Activated naive CD4-positive, alpha-beta T cell treated with anti-CD3 and anti-CD28 coated beads, Interleukin-2, amount 50 U/mL, for 24 hours (primary cell): Measurements from ENCODE around the gene VGLL1.

ENCODE experiments used
- H3K27ac Mint-ChIP-seq: one replicate; pipeline ENCODE4 v1.8.0; 2021; ENCODE audit warnings: mild to moderate bottlenecking, mixed read lengths
- H3K27me3 Mint-ChIP-seq: one replicate; pipeline ENCODE4 v1.8.0; 2021; ENCODE audit warnings: mixed read lengths
- H3K36me3 Mint-ChIP-seq: one replicate; pipeline ENCODE4 v1.8.0; 2021; ENCODE audit warnings: mixed read lengths
- H3K4me1 Mint-ChIP-seq: one replicate; pipeline ENCODE4 v1.8.0; 2021; ENCODE audit warnings: mixed read lengths
- H3K4me3 Mint-ChIP-seq: one replicate; pipeline ENCODE4 v1.8.0; 2021; ENCODE audit warnings: mild to moderate bottlenecking, mixed read lengths
- H3K9me3 Mint-ChIP-seq: one replicate; pipeline ENCODE4 v1.8.0; 2021; ENCODE audit warnings: mixed read lengths

Gene VGLL1

GRCh38 chrX:136531951-136532350 lies at the start of gene VGLL1:
Gene VGLL1 (plus strand): TSS chrX:136532215. CDS start chrX:136536021, 3,806 bp downstream.
- Mint-ChIP-seq H3K36me3 (no peaks in the 10 kb centered on the region), H3K27me3 (no peaks in the 10 kb centered on the region), H3K4me1 (peaks cover 8% of the 10 kb centered on the region), H3K27ac (peak within 1 kb of the TSS; percentile 70), H3K9me3 (no peaks in the 10 kb centered on the region), H3K4me3 (no peak within 1 kb of the TSS)

GRCh38 chrX:136487647-136488046 lies 44.4 kb upstream of the VGLL1 start, which contains the start of gene BRS3:
Gene BRS3 (plus strand): TSS chrX:136487947. CDS start chrX:136488115, 168 bp downstream.
- Mint-ChIP-seq H3K27me3 (peaks cover 11% of the 10 kb centered on the region), H3K9me3 (no peaks in the 10 kb centered on the region), H3K4me3 (no peak within 1 kb of the TSS)

GRCh38 chrX:136488706-136489105 lies 43.3 kb upstream of the VGLL1 start:
- no peaks in the 10 kb centered on the region for H3K36me3 Mint-ChIP-seq
- no peaks in the 10 kb centered on the region for H3K9me3 Mint-ChIP-seq
- H3K27ac Mint-ChIP-seq = no peak overlapping the region
- no peaks in the 10 kb centered on the region for H3K4me1 Mint-ChIP-seq
- peaks cover 9% of the 10 kb centered on the region for H3K27me3 Mint-ChIP-seq
- no peak overlapping the region for H3K4me3 Mint-ChIP-seq

More at GRCh38 chrX:136487647-136488046, 44.4 kb upstream of the VGLL1 start, which contains the start of gene BRS3:
- H3K36me3 Mint-ChIP-seq = no peaks in the 10 kb centered on the region
- H3K27ac Mint-ChIP-seq = no peak within 1 kb of the TSS
- H3K4me1 Mint-ChIP-seq = no peaks in the 10 kb centered on the region

GRCh38 chrX:136491832-136492231 lies 40.2 kb upstream of the VGLL1 start:
- peaks cover 9% of the 10 kb centered on the region for H3K27me3 Mint-ChIP-seq
- no peak overlapping the region for H3K4me3 Mint-ChIP-seq
- no peaks in the 10 kb centered on the region for H3K4me1 Mint-ChIP-seq
- no peaks in the 10 kb centered on the region for H3K36me3 Mint-ChIP-seq
- H3K27ac Mint-ChIP-seq = no peak overlapping the region
- H3K9me3 Mint-ChIP-seq = no peaks in the 10 kb centered on the region

- Mint-ChIP-seq H3K4me1 (no peaks in the 10 kb centered on the region), H3K4me3 (no peak overlapping the region), H3K27me3 (peaks cover 9% of the 10 kb centered on the region), H3K9me3 (no peaks in the 10 kb centered on the region), H3K36me3 (no peaks in the 10 kb centered on the region), H3K27ac (no peak overlapping the region)
These were observed 39.0 kb upstream of the VGLL1 start for GRCh38 chrX:136493011-136493410.

- H3K9me3 Mint-ChIP-seq = no peaks in the 10 kb centered on the region
- no peak overlapping the region for H3K27ac Mint-ChIP-seq
- H3K27me3 Mint-ChIP-seq = peaks cover 5% of the 10 kb centered on the region
- peaks cover 2% of the 10 kb centered on the region for H3K36me3 Mint-ChIP-seq
- H3K4me3 Mint-ChIP-seq = no peak overlapping the region
- peaks cover 14% of the 10 kb centered on the region for H3K4me1 Mint-ChIP-seq
These were observed 37.0 kb upstream of the VGLL1 start for GRCh38 chrX:136495043-136495442.

GRCh38 chrX:136496186-136496763 lies 35.7 kb upstream of the VGLL1 start:
- H3K27me3 Mint-ChIP-seq = no peaks in the 10 kb centered on the region
- peak overlapping the region; percentile 92 for H3K4me3 Mint-ChIP-seq
- no peaks in the 10 kb centered on the region for H3K9me3 Mint-ChIP-seq
- peak overlapping the region; percentile 97 for H3K27ac Mint-ChIP-seq
- H3K4me1 Mint-ChIP-seq = peaks cover 14% of the 10 kb centered on the region
- peaks cover 2% of the 10 kb centered on the region for H3K36me3 Mint-ChIP-seq

- Mint-ChIP-seq H3K27me3 (no peaks in the 10 kb centered on the region), H3K36me3 (peaks cover 4% of the 10 kb centered on the region), H3K4me3 (peak overlapping the region; percentile 97), H3K4me1 (peaks cover 17% of the 10 kb centered on the region), H3K27ac (peak overlapping the region; percentile 97), H3K9me3 (no peaks in the 10 kb centered on the region)
These were observed 35.1 kb upstream of the VGLL1 start for GRCh38 chrX:136496764-136497555.

- H3K4me3 Mint-ChIP-seq = peak within 1 kb of the TSS; percentile 97
- H3K9me3 Mint-ChIP-seq = no peaks in the 10 kb centered on the region
- H3K27me3 Mint-ChIP-seq = no peaks in the 10 kb centered on the region
- peaks cover 4% of the 10 kb centered on the region for H3K36me3 Mint-ChIP-seq
- peaks cover 17% of the 10 kb centered on the region for H3K4me1 Mint-ChIP-seq
- peak within 1 kb of the TSS; percentile 97 for H3K27ac Mint-ChIP-seq
These were observed 34.4 kb upstream of the VGLL1 start, which contains the start of gene HTATSF1 for GRCh38 chrX:136497556-136498052. Gene HTATSF1 (plus strand): TSS chrX:136497592. CDS start chrX:136497685, 93 bp downstream.

- Mint-ChIP-seq H3K4me1 (peaks cover 11% of the 10 kb centered on the region), H3K36me3 (peaks cover 1% of the 10 kb centered on the region)
These were observed 12.9 kb upstream of the VGLL1 start for GRCh38 chrX:136519069-136519468.

GRCh38 chrX:136523770-136524169 lies 8.2 kb upstream of the VGLL1 start:
- Mint-ChIP-seq H3K4me1 (peaks cover 11% of the 10 kb centered on the region), H3K36me3 (peaks cover 1% of the 10 kb centered on the region), H3K27ac (no peak overlapping the region), H3K9me3 (no peaks in the 10 kb centered on the region), H3K4me3 (no peak overlapping the region), H3K27me3 (no peaks in the 10 kb centered on the region)

More at GRCh38 chrX:136519069-136519468, 12.9 kb upstream of the VGLL1 start:
- H3K9me3 Mint-ChIP-seq = no peaks in the 10 kb centered on the region
- no peak overlapping the region for H3K27ac Mint-ChIP-seq
- no peaks in the 10 kb centered on the region for H3K27me3 Mint-ChIP-seq
- H3K4me3 Mint-ChIP-seq = no peak overlapping the region

GRCh38 chrX:136525738-136526606 lies 6.0 kb upstream of the VGLL1 start:
- no peak overlapping the region for H3K4me3 Mint-ChIP-seq
- no peak overlapping the region for H3K27ac Mint-ChIP-seq
- H3K4me1 Mint-ChIP-seq = peaks cover 19% of the 10 kb centered on the region
- no peaks in the 10 kb centered on the region for H3K9me3 Mint-ChIP-seq
- H3K36me3 Mint-ChIP-seq = peaks cover 1% of the 10 kb centered on the region
- no peaks in the 10 kb centered on the region for H3K27me3 Mint-ChIP-seq

- H3K27me3 Mint-ChIP-seq = no peaks in the 10 kb centered on the region
- H3K4me1 Mint-ChIP-seq = peaks cover 10% of the 10 kb centered on the region
- H3K4me3 Mint-ChIP-seq = no peak overlapping the region
- H3K36me3 Mint-ChIP-seq = no peaks in the 10 kb centered on the region
- no peaks in the 10 kb centered on the region for H3K9me3 Mint-ChIP-seq
- peak overlapping the region; percentile 55 for H3K27ac Mint-ChIP-seq
These were observed 3.2 kb upstream of the VGLL1 start for GRCh38 chrX:136528645-136529315.

GRCh38 chrX:136529795-136530194 lies 2.2 kb upstream of the VGLL1 start:
- peaks cover 8% of the 10 kb centered on the region for H3K4me1 Mint-ChIP-seq
- no peaks in the 10 kb centered on the region for H3K27me3 Mint-ChIP-seq
- no peak overlapping the region for H3K4me3 Mint-ChIP-seq
- H3K9me3 Mint-ChIP-seq = no peaks in the 10 kb centered on the region
- H3K27ac Mint-ChIP-seq = no peak overlapping the region
- H3K36me3 Mint-ChIP-seq = no peaks in the 10 kb centered on the region

GRCh38 chrX:136534131-136534530 lies 2.1 kb downstream of the VGLL1 start:
- Mint-ChIP-seq H3K4me3 (no peak overlapping the region), H3K9me3 (no peaks in the 10 kb centered on the region), H3K27ac (no peak overlapping the region), H3K27me3 (no peaks in the 10 kb centered on the region), H3K36me3 (no peaks in the 10 kb centered on the region), H3K4me1 (peaks cover 5% of the 10 kb centered on the region)
